OCI-LY7 (cell line): Measurements from ENCODE around the gene AGRN.

Experiments
- EZH2phosphoT487 ChIP-seq: fragments of 200-600 bp; sonication (generic); IDR thresholded peaks from 2 replicates; pipeline ENCODE4 v1.6.1; 2018; ENCODE audit warnings: low read depth, borderline replicate concordance, mild to moderate bottlenecking, mixed run types, antibody characterized with exemption, low read length, moderate library complexity, mixed read lengths
- TF ChIP-seq, protein P1 (sequence below): fragments of 200-600 bp; sonication (generic); conservative IDR thresholded peaks from 2 replicates; pipeline ENCODE4 v1.5.1; 2014; ENCODE audit warnings: mild to moderate bottlenecking, antibody characterized with exemption, low read length, moderate library complexity, mixed read lengths

- TF ChIP-seq, protein P1, sequence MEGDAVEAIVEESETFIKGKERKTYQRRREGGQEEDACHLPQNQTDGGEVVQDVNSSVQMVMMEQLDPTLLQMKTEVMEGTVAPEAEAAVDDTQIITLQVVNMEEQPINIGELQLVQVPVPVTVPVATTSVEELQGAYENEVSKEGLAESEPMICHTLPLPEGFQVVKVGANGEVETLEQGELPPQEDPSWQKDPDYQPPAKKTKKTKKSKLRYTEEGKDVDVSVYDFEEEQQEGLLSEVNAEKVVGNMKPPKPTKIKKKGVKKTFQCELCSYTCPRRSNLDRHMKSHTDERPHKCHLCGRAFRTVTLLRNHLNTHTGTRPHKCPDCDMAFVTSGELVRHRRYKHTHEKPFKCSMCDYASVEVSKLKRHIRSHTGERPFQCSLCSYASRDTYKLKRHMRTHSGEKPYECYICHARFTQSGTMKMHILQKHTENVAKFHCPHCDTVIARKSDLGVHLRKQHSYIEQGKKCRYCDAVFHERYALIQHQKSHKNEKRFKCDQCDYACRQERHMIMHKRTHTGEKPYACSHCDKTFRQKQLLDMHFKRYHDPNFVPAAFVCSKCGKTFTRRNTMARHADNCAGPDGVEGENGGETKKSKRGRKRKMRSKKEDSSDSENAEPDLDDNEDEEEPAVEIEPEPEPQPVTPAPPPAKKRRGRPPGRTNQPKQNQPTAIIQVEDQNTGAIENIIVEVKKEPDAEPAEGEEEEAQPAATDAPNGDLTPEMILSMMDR = peak; percentile 37; the same call in 1 of the 2 replicates
- TF ChIP-seq EZH2phosphoT487 = no peak
Measured at GRCh38 chr1:1059494-1060280, 39.8 kb downstream of the AGRN start.
